HepG2 (cell line): ENCODE data around the gene FN1. TPM values are rescaled to one million over a fixed set of nuclear protein-coding genes. Genes with fewer than 3 reads are reported as not detected.

Source experiments
- AGO2 ChIP-seq: fragments of 200-400 bp; formaldehyde crosslinking; optimal IDR thresholded peaks from 2 replicates; pipeline ENCODE3; 2017; ENCODE audit warnings: mild to moderate bottlenecking, low read depth, low read length, moderate library complexity
- AHR ChIP-seq: IDR thresholded peaks from 2 replicates; pipeline ENCODE4 v1.6.1; 2018; ENCODE audit warnings: missing genetic modification reagents, missing compliant biosample characterization
- ERF ChIP-seq: IDR thresholded peaks from 2 replicates; pipeline ENCODE4 v1.6.1; 2018; ENCODE audit warnings: missing biosample characterization, missing genetic modification reagents
- GZF1 ChIP-seq: sonication (generic); formaldehyde crosslinking; IDR thresholded peaks from 2 replicates; pipeline ENCODE4 v1.5.1; 2020; ENCODE audit warnings: mild to moderate bottlenecking, missing genetic modification reagents
- PHF21A ChIP-seq: sonication (generic); formaldehyde crosslinking; IDR thresholded peaks from 2 replicates; pipeline ENCODE4 v1.5.0; 2020; ENCODE audit warnings: mild to moderate bottlenecking, missing genetic modification reagents
- PHF5A ChIP-seq: IDR thresholded peaks from one replicate; pipeline ENCODE4 v1.6.1; 2018; ENCODE audit warnings: low read depth, missing genetic modification reagents; ENCODE audit not compliant: unreplicated experiment
- POLR2AphosphoS2 ChIP-seq: IDR thresholded peaks from 2 replicates; pipeline ENCODE4 v1.6.1; 2011; ENCODE audit warnings: low read depth, low read length, improper control_type of control experiment
- RBM22 ChIP-seq: fragments of 200-400 bp; formaldehyde crosslinking; optimal IDR thresholded peaks from 2 replicates; pipeline ENCODE3; 2017; ENCODE audit warnings: mild to moderate bottlenecking, low read length, moderate library complexity
- REXO4 ChIP-seq: sonication (generic); formaldehyde crosslinking; IDR thresholded peaks from 2 replicates; pipeline ENCODE4 v1.8.0; 2022; ENCODE audit warnings: missing genetic modification reagents, mild to moderate bottlenecking, borderline replicate concordance
- SALL2 ChIP-seq: sonication (generic); formaldehyde crosslinking; IDR thresholded peaks from 2 replicates; pipeline ENCODE4 v1.8.1; 2023; ENCODE audit warnings: mild to moderate bottlenecking, missing genetic modification reagents, inconsistent platforms
- ZFP82 ChIP-seq: sonication (generic); formaldehyde crosslinking; IDR thresholded peaks from 2 replicates; pipeline ENCODE4 v1.5.1; 2020; ENCODE audit warnings: mild to moderate bottlenecking, missing genetic modification reagents, borderline replicate concordance
- ZNF430 ChIP-seq: sonication (generic); formaldehyde crosslinking; IDR thresholded peaks from 2 replicates; pipeline ENCODE4 v1.9.0; 2021; ENCODE audit warnings: mild to moderate bottlenecking, missing genetic modification reagents
- ZNF451 ChIP-seq: sonication (generic); formaldehyde crosslinking; IDR thresholded peaks from 2 replicates; pipeline ENCODE4 v1.5.0; 2020; ENCODE audit warnings: mild to moderate bottlenecking, missing genetic modification reagents
- ZNF546 ChIP-seq: sonication (generic); formaldehyde crosslinking; conservative IDR thresholded peaks from 2 replicates; pipeline ENCODE4 v1.8.1; 2023; ENCODE audit warnings: mild to moderate bottlenecking, missing genetic modification reagents
- ZNF563 ChIP-seq: sonication (generic); formaldehyde crosslinking; IDR thresholded peaks from 2 replicates; pipeline ENCODE4 v1.8.0; 2022; ENCODE audit warnings: mild to moderate bottlenecking, moderate library complexity, missing genetic modification reagents
- polyA plus RNA-seq, 8 experiments: library from polyadenylated mRNA; depleted of rRNA in 3 of 8; stranded (reverse) in 7 of 8; unstranded in 1 of 8; fragments of >200 nt; fragmentation: Illumina TruSeq in 4 of 8; extraction: Trizol in 4 of 8; gene quantifications; 2 replicates each; pipeline versions ENCODE4 v1.2.1 to v1.2.3, GENCODE V29; 2011 to 2016; ENCODE audit warnings: low read depth in 4 of 8, missing spikeins in 1 of 8, mixed read lengths in 1 of 8; ENCODE audit not compliant: insufficient read depth in 1 of 8
- total RNA-seq, 5 experiments: library from RNA; depleted of rRNA; stranded (reverse); fragments of >200 nt; fragmentation: Illumina TruSeq; extraction: Trizol; gene quantifications; 2 replicates each; pipeline ENCODE4 v1.2.3, GENCODE V29; 2016; ENCODE audit warnings: low read depth in 1 of 5
- TF ChIP-seq, protein P1 (sequence below): sonication (generic); formaldehyde crosslinking; IDR thresholded peaks from 2 replicates; pipeline ENCODE4 v1.5.1; 2020; ENCODE audit warnings: mild to moderate bottlenecking, missing genetic modification reagents, moderate library complexity
- TF ChIP-seq, protein P2 (sequence below): IDR thresholded peaks from 2 replicates; pipeline ENCODE4 v1.6.1; 2016; ENCODE audit warnings: mild to moderate bottlenecking
- TF ChIP-seq, protein P3 (sequence below): sonication (generic); formaldehyde crosslinking; conservative IDR thresholded peaks from 2 replicates; pipeline ENCODE4 v1.4.0; 2020; ENCODE audit warnings: missing genetic modification reagents
- TF ChIP-seq, protein P4 (sequence below): sonication (generic); formaldehyde crosslinking; conservative IDR thresholded peaks from 2 replicates; pipeline ENCODE4 v1.8.0; 2022; ENCODE audit warnings: missing genetic modification reagents
- TF ChIP-seq, protein P5 (sequence below): IDR thresholded peaks from 2 replicates; pipeline ENCODE4 v1.6.1; 2016; ENCODE audit warnings: mild to moderate bottlenecking, missing biosample characterization, missing genetic modification reagents

The FN1 gene
- total and polyA plus RNA-seq, 2 of the 13 experiments (the other 11 are each of a cell fraction or from before 2014, with no cell fraction given) = 1,847 to 6,471 TPM

DNA sequence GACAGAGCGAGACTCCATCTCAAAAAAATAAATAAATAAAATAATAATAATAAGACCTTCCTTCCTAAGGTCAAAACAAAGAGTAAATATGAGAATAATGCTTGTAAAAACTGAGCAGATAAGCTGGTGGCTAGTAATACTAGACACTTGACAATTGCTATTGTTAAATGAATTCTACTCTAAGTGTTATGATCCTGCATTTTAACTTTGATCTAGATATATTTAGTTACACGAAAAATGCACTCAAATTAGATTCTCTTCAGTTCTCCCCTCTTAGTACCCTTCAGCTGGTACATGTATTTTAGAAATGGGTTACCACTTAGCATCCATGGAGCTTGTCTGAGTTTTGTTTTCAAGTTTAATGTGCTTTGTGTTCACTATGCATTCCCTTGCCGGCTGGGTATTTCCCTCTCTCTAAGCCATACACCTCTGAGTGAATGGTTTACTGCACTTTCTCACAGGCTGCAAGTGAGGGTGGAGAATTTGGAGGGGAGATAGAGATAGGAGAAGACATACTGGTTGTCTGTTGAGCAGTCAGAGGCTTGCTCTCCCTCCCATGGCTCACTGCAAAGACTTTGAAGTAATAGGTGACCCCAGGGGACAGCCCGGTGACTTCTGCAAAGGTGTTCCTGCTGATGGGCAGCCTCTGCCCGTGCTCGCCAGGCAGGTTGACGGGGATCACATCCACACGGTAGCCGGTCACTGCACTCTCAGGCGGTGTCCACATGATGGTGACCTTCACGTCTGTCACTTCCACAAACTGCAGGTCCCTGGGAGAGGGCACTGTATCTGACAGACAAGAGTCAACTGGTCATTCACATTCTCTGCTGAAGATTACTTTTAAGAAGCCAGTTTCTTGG lies 29.9 kb downstream of the FN1 start (continued):
- TF ChIP-seq, protein P1, sequence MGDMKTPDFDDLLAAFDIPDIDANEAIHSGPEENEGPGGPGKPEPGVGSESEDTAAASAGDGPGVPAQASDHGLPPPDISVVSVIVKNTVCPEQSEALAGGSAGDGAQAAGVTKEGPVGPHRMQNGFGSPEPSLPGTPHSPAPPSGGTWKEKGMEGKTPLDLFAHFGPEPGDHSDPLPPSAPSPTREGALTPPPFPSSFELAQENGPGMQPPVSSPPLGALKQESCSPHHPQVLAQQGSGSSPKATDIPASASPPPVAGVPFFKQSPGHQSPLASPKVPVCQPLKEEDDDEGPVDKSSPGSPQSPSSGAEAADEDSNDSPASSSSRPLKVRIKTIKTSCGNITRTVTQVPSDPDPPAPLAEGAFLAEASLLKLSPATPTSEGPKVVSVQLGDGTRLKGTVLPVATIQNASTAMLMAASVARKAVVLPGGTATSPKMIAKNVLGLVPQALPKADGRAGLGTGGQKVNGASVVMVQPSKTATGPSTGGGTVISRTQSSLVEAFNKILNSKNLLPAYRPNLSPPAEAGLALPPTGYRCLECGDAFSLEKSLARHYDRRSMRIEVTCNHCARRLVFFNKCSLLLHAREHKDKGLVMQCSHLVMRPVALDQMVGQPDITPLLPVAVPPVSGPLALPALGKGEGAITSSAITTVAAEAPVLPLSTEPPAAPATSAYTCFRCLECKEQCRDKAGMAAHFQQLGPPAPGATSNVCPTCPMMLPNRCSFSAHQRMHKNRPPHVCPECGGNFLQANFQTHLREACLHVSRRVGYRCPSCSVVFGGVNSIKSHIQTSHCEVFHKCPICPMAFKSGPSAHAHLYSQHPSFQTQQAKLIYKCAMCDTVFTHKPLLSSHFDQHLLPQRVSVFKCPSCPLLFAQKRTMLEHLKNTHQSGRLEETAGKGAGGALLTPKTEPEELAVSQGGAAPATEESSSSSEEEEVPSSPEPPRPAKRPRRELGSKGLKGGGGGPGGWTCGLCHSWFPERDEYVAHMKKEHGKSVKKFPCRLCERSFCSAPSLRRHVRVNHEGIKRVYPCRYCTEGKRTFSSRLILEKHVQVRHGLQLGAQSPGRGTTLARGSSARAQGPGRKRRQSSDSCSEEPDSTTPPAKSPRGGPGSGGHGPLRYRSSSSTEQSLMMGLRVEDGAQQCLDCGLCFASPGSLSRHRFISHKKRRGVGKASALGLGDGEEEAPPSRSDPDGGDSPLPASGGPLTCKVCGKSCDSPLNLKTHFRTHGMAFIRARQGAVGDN (CRISPR knock-in tag) = peak; percentile 61
- TF ChIP-seq ZNF563 (CRISPR knock-in tag) (no peak), SALL2 (CRISPR knock-in tag) (no peak), ZNF546 (CRISPR knock-in tag) (no peak), PHF5A (CRISPR knock-in tag) (no peak), ZFP82 (CRISPR knock-in tag) (no peak), AHR (no peak), ZNF451 (CRISPR knock-in tag) (no peak), POLR2AphosphoS2 (peak; percentile 33; the same call in 1 of the 2 replicates), GZF1 (0 out of 2 replicates have a peak, but pooled peaks have one; percentile 37), REXO4 (no peak), PHF21A (CRISPR knock-in tag) (no peak), ERF (0 out of 2 replicates have a peak, but pooled peaks have one; percentile 23), AGO2 (peak; percentile 92), RBM22 (peak; percentile 99), ZNF430 (CRISPR knock-in tag) (no peak)
- TF ChIP-seq, protein P2, sequence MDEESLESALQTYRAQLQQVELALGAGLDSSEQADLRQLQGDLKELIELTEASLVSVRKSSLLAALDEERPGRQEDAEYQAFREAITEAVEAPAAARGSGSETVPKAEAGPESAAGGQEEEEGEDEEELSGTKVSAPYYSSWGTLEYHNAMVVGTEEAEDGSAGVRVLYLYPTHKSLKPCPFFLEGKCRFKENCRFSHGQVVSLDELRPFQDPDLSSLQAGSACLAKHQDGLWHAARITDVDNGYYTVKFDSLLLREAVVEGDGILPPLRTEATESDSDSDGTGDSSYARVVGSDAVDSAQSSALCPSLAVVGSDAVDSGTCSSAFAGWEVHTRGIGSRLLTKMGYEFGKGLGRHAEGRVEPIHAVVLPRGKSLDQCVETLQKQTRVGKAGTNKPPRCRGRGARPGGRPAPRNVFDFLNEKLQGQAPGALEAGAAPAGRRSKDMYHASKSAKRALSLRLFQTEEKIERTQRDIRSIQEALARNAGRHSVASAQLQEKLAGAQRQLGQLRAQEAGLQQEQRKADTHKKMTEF = no peak
- TF ChIP-seq, protein P3, sequence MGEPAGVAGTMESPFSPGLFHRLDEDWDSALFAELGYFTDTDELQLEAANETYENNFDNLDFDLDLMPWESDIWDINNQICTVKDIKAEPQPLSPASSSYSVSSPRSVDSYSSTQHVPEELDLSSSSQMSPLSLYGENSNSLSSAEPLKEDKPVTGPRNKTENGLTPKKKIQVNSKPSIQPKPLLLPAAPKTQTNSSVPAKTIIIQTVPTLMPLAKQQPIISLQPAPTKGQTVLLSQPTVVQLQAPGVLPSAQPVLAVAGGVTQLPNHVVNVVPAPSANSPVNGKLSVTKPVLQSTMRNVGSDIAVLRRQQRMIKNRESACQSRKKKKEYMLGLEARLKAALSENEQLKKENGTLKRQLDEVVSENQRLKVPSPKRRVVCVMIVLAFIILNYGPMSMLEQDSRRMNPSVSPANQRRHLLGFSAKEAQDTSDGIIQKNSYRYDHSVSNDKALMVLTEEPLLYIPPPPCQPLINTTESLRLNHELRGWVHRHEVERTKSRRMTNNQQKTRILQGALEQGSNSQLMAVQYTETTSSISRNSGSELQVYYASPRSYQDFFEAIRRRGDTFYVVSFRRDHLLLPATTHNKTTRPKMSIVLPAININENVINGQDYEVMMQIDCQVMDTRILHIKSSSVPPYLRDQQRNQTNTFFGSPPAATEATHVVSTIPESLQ = no peak
- TF ChIP-seq, protein P4, sequence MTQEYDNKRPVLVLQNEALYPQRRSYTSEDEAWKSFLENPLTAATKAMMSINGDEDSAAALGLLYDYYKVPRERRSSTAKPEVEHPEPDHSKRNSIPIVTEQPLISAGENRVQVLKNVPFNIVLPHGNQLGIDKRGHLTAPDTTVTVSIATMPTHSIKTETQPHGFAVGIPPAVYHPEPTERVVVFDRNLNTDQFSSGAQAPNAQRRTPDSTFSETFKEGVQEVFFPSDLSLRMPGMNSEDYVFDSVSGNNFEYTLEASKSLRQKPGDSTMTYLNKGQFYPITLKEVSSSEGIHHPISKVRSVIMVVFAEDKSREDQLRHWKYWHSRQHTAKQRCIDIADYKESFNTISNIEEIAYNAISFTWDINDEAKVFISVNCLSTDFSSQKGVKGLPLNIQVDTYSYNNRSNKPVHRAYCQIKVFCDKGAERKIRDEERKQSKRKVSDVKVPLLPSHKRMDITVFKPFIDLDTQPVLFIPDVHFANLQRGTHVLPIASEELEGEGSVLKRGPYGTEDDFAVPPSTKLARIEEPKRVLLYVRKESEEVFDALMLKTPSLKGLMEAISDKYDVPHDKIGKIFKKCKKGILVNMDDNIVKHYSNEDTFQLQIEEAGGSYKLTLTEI (CRISPR knock-in tag) = no peak
- TF ChIP-seq, protein P5, sequence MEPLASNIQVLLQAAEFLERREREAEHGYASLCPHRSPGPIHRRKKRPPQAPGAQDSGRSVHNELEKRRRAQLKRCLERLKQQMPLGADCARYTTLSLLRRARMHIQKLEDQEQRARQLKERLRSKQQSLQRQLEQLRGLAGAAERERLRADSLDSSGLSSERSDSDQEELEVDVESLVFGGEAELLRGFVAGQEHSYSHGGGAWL (CRISPR knock-in tag) = no peak
